GM18511 (cell line): ENCODE results near the gene GNG13.
"Not testable (repeated sequence)": the region's sequence is repeated elsewhere in the genome, so short reads cannot be mapped to it uniquely, and the experiment has no call there.

Experiments
- ATAC-seq: cut with Tn5 transposase; IDR thresholded peaks from one replicate; pipeline ENCODE4 v1.9.1; 2021; ENCODE audit warnings: mild to moderate bottlenecking, moderate library complexity; ENCODE audit not compliant: unreplicated experiment

Gene GNG13

GRCh38 chr16:832652-833336, 32.3 kb upstream of the GNG13 start:
- ATAC-seq = no peak

GRCh38 chr16:831571-832413, 31.3 kb upstream of the GNG13 start:
- ATAC-seq = no peak

DNA sequence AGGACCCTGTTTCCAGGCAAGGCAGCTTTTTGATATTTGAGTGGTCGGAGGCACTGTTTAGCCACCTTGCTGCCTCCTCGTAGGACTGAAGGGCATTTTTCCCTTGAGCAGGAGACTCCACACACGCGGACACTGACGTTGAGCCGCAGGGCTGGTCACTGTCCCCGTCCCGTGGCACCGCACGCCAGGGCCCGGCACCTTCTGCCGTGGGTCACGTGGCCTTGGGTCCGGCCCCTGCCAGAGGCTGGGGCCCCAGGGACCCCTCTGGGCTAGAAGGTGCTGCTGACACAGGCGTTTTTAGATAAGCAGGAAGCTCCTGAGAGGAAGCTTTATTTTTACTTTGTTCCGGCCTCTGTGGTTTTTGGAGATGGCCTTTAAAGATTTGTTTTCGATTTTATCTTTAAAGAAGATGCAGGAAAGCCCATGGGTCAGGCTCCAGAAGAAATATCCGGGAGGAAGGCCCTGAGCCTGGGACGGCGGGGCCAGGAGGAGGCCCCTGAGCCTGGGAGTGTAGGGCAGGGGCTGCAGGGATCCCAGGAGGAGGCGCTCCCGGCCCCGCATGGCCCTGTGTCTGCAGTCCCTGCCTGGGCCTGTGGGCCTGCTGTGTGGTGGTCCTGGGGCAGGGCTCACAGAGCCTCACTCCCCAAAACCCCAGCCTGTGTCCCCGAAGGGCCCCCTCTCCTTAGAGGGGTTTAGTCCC, 30.5 kb upstream of the GNG13 start:
- ATAC-seq = no peak

- no peak for ATAC-seq
Observed at GRCh38 chr16:830107-830870, 29.8 kb upstream of the GNG13 start.

DNA sequence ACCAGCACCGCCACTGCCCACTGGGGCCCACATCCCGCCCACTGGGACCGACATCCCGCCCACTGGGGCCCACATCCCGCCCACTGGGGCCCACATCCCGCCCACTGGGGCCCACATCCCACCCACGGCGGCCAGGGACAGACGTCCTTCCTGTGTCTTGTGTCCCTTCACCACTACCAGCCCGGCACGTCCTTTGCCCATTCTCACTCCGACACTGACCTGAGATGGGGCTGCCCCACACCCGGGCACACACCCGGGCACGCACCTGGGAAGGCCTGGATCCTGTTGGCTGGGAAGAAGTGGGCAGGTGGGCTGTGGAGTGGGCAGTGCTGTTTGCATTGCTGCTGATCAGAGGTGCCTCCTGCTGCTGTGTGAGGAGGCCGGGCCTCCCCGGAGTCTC, 28.4 kb upstream of the GNG13 start:
- ATAC-seq = no peak

- ATAC-seq = no peak
Observed at GRCh38 chr16:827513-827912, 27.0 kb upstream of the GNG13 start.

DNA sequence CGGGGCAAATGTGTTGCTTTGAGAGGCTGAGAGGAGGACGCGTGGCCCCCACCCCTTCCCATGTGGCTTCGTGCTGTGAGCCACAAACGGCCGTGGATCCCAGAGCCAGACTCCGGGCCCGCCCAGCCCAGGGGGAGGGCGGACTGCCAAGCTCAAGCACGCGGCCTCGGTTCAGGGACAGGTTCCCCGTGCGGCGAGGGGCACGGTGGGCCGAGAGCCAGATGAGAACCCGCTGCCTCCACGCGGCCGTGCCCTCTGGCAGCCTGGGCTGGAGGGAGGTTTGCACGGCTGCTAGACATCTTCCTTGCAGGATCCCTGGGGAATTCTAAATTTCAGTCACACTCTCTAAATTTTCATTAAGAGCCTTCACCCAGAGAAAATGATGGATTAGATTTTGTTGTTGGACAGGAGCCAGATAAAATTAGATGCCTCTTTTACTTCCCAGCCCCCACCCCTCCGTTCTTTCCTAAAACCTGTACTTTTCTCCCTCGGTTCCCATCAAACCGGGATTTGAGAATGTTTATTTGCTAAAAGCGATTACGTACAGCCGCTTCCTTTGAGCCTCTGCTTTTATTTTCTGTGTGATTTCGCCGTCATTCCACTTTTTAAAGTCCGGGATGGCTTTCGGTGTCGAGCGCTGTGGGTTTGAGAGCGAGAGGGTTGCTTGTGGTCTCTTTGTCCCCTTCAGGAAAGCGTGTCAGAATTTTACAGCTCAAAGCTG, 25.0 kb upstream of the GNG13 start:
- ATAC-seq = no peak

- ATAC-seq = no peak
Observed at GRCh38 chr16:824601-825000, 24.1 kb upstream of the GNG13 start.

DNA sequence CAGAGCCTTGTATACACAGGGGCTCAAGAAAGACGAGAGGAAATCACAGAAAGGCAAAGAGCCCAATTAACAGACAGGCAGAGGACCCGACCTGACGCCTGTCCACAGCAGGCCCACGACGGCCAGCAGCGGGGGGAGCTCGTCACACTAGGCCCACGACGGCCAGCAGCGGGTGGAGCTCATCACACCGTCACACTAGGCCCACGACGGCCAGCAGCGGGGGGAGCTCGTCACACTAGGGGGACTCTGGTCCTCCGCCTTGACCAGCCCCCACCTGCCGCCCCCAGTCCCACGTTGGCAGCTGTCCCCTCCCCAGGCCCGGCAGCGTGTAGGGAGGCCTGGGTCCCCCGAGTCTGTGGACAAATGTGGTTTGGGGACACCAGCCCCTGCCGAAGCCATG, 23.7 kb upstream of the GNG13 start:
- no peak for ATAC-seq

- ATAC-seq = no peak
Observed at GRCh38 chr16:822909-823297, 22.4 kb upstream of the GNG13 start.

GRCh38 chr16:822174-822908, 21.8 kb upstream of the GNG13 start:
- ATAC-seq = no peak

DNA sequence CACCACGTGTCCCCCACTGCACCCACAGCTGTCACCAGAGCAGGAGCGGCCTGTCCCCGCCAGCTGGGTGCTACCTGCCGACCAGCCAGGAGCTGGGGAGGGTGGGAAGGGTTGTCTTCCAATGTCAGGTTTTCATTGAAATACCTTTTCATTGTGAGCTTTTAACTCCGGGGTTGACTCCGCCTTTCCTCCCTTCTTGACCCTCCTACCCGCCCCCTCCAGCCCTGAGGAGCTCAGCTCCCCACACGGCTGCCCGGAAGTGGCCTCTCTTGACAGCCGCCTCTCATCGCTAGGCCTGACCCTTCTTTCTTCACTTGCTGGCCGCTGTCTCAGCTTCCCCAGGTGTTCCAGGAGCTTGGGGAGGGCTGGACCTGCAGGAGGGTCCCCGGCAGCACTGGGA, 21.2 kb upstream of the GNG13 start:
- ATAC-seq = no peak

DNA sequence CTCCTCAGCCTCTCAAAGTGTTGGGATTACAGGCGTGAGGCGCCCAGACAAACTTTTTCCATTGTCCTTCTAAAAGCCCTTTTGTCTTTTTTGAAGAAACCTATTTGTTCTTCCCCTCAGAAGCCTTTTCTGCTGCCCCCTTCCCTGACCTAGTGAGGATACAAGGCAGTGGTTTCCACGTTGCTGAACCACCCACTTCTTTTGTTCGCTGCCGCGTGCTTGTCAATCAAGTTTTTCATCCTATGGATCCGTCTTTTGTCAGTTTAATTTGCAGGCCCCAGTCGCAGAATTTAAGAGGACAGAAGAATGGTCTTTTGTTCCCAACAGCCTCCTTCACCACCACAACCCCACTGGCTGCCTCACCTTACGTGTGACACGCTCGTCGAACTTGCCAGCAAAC, 20.2 kb upstream of the GNG13 start:
- ATAC-seq = no peak

GRCh38 chr16:820044-820408, 19.5 kb upstream of the GNG13 start:
- ATAC-seq = not testable (repeated sequence)

GRCh38 chr16:819336-820043, 19.0 kb upstream of the GNG13 start:
- no peak for ATAC-seq

DNA sequence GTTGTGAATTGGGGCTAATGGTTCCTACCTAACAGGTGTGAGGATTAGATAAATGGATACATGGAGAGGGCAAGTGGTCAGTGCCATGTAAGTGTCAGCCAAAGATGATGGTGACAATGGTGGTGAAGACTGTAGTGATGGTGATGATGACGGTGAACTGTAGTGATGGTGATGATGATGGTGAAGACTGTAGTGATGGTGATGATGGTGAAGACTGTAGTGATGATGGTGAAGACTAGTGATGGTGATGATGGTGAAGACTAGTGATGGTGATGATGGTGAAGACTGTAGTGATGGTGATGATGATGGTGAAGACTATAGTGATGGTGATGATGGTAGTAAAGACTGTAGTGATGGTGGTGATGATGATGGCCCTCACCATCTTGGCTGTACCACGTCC, 18.1 kb upstream of the GNG13 start:
- ATAC-seq = no peak

DNA sequence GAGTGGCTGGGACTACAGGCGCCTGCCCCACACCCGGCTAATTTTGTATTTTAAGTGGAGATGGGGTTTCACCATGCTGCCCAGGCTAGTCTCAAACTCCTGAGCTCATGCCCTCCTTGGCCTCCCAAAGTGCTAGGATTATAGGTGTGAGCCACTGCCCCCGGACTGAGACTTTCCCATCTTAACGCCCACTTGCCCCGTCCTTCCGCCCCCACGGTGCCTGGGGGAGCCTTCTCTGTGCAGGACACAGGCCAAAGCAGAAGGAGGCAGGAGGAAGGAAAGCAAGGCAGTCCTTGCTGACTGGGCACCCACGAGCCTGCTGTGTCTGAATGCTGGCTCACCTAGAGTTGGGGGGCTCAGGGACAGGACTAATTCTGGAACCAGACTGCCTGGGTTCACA, 17.6 kb upstream of the GNG13 start:
- ATAC-seq = no peak

GRCh38 chr16:817001-817906, 16.7 kb upstream of the GNG13 start:
- no peak for ATAC-seq
